ENCODE measurements around the gene AMBP.
"Not testable (repeated sequence)": the region's sequence is repeated elsewhere in the genome, so short reads cannot be mapped to it uniquely, and the experiment has no call there.

AMBP gene

GRCh38 chr9:114050226-114050568 lies 27.9 kb downstream of the AMBP start:
- DNase-seq = no peak

- no peak for DNase-seq
Observed at GRCh38 chr9:114049441-114050225, 28.5 kb downstream of the AMBP start.

- DNase-seq = no peak
Observed at GRCh38 chr9:114048533-114049415, 29.3 kb downstream of the AMBP start.

GRCh38 chr9:114047717-114048116 lies 30.4 kb downstream of the AMBP start:
- DNase-seq = peak; percentile 3

- DNase-seq = no peak
Observed at GRCh38 chr9:114046875-114047274, 31.2 kb downstream of the AMBP start.

GRCh38 chr9:114046237-114046755 lies 31.8 kb downstream of the AMBP start:
- no peak for DNase-seq

- not testable (repeated sequence) for DNase-seq
Observed at GRCh38 chr9:114043660-114044059, 34.4 kb downstream of the AMBP start.

GRCh38 chr9:114039484-114039883 lies 38.6 kb downstream of the AMBP start:
- DNase-seq = no peak

- no peak for DNase-seq
Observed at GRCh38 chr9:114038724-114039313, 39.3 kb downstream of the AMBP start.

GRCh38 chr9:114037961-114038723 lies 40.0 kb downstream of the AMBP start:
- DNase-seq = no peak

- no peak for DNase-seq
Observed at GRCh38 chr9:114037249-114037648, 40.9 kb downstream of the AMBP start.

GRCh38 chr9:114035845-114036801 lies 42.0 kb downstream of the AMBP start:
- DNase-seq = no peak

- DNase-seq = no peak
Observed at GRCh38 chr9:114035221-114035844, 42.8 kb downstream of the AMBP start.

- no peak for DNase-seq
Observed at GRCh38 chr9:114034661-114035062, 43.4 kb downstream of the AMBP start.

- DNase-seq = no peak
Observed at GRCh38 chr9:114034196-114034595, 43.9 kb downstream of the AMBP start.

GRCh38 chr9:114033397-114034103 lies 44.5 kb downstream of the AMBP start:
- DNase-seq = no peak

- DNase-seq = no peak
Observed at GRCh38 chr9:114031948-114032840, 45.9 kb downstream of the AMBP start.

- DNase-seq = no peak
Observed at GRCh38 chr9:114031037-114031630, 47.0 kb downstream of the AMBP start.

GRCh38 chr9:114030364-114030763 lies 47.7 kb downstream of the AMBP start:
- no peak for DNase-seq

Measured in SHP77 treated with DMSO at 0.1 percent for 48 hours (cell line).